ENCODE results near the gene TMEM150A.
"Not testable (repeated sequence)": the region's sequence is repeated elsewhere in the genome, so short reads cannot be mapped to it uniquely, and the experiment has no call there.

Gene TMEM150A, protein sequence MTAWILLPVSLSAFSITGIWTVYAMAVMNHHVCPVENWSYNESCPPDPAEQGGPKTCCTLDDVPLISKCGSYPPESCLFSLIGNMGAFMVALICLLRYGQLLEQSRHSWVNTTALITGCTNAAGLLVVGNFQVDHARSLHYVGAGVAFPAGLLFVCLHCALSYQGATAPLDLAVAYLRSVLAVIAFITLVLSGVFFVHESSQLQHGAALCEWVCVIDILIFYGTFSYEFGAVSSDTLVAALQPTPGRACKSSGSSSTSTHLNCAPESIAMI

DNA sequence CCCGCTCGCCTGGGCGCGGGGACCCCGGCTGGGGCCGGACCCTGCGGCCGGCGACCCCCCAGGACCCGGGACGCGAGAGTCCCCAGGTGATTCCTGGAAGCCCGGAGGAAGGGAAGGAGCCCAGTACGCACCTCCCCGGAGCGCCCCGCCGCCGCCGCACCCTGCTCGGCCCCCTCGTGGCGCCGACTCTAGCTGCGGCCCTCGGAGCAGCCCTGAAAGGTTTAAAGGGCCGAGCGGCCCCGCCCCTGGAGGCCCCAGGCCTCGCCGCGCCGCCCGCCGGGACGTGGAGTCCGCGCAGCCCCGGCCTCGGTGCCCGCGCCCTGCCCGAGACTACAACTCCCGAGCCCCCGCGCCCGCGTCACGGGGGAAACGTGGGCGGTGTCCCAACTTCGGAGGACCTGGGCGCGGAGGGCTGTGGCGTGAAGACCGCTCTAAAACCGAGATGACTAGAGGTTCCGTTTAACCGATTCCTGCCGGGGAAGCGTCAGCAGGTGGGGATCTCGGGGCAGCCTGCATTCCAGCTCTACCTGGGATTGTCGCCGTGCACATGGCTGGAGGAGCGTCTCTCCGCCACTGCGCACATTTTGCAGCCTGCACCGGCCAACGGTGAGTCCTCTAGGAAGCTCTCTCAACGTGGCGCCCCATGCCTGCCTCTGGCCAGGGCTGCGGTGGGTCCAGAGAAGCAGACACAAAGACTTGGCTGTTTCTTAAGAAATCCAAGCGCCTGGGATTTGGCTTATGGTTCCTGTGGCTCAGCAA is at the start of gene TMEM150A:
TMEM150A (minus strand) TSS at position 223 of the 759 bp plus-strand sequence. CDS start 750 bp downstream, outside the sequence.
- peak; percentile 72 for DNase-seq

DNA sequence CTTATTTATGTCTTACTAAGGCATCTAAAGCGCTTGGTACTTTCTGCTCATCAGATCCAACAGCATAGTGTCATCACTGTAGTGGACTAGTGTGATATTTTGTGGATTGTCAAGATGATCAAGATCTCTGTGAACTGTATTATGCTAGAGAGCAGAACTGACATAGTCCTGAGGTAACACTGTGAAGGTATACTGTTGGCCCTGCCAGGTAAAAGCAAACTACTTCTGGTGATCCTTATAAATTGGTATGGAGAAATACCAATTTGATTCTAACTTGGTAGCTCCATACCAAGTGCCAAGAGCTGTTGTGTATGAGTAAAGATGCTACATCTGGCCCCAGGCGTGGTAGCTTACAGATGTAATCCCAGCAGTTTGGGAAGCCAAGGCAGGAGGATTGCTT is 49.6 kb upstream of the TMEM150A start:
- no peak for DNase-seq

DNA sequence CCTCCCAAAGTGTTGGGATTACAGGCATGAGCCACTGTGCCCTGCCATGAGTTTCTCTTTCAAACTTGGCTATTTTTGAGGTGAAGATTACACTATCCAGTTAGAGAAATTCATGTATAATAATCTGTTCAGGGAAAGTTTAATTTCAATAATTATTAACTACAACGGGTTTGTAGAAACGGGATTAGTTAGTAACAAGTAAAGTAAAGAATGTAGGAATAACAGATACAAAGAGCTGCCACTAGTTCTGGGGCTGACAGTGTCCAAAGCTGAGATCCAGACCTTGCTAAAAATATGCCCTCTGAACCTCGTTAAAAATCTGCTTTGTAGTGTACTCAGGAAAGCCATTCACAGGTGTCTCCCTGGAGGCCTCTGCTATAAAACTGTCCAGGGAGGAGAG is 48.6 kb upstream of the TMEM150A start:
- DNase-seq, result no peak

DNA sequence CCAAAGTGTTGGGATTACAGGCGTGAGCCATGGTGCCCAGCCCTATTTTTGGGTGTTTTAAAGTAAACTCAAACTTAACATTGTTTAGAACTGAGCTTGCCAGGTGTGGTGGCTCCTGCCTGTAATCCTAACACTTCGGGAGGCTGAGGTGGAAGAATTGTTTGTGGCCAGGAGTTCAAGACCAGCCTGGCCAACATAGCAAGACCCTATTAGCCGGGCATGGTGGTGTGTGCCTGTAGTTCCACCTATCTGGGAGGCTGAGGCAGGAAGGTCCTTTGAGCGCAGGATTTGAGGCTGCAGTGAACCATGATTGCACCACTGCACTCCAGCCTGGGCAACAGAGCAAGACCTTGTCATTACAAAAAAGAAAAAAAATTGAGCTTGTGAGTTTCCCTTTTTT is 48.0 kb upstream of the TMEM150A start:
- DNase-seq, result no peak

DNA sequence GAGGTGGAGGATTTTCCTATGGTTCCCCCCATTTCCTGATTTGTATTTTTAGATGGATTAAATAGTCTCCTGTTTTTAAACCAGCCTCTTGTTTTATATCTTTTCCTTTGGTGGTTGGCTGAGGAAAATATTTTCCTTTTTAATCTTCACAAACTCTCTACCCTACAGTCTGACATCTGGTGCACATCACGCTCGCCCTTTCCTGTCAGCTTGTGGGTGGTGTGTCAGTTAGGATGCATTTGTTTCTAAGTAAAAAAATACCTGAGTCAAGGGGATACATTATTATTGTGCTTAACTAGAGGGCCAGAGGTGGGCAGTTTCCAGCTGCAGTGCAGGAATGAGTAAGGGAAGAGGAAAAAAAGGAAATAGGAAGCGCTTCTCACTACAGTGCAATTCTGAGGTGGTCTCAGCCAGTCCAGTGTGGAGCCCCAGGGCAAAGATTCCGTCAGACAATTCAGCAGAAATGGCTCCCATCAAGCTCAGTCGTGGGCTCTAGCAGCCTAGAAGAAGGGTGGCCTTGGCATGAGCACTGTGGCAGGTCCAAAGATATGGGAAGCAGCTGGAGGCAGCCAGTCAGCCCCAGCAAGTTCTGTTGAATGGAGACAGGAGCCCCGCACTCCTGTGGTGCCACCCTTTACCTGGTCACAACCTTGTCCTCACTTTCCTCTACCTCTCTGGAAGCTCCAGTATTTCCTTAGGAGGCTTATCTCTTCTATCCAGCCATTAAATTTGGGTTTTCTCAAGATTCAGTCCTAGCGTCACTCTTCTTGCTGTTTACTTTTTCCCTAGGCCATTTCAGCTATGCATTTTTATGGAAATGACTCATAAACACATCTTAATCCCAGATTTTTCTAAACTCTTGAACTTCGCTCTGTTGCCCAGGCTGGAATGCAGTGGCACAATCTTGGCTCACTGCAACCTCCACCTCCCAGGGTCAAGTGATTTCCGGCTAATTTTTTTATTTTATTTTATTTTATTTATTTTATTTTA is 47.0 kb upstream of the TMEM150A start:
- DNase-seq, result no peak

DNA sequence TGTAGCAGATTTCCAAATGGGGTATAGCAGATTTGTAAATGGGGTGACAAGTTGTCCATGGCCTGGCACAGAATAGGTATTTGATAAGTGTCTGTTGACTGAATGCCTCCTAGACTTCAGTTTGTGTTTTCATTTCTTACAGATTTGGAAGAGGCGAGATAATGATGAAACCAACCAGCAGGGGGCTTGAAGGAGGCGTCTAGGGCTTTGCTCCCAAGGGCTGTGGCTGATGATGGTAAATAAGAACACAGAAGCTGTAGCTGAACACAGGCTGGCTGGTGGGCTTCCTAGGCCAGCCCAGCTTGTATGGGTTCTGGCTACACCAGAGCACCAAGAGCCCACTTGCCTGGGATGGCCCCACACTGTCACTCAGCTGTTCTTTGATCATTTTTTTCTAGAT is 46.1 kb upstream of the TMEM150A start:
- no peak for DNase-seq

DNA sequence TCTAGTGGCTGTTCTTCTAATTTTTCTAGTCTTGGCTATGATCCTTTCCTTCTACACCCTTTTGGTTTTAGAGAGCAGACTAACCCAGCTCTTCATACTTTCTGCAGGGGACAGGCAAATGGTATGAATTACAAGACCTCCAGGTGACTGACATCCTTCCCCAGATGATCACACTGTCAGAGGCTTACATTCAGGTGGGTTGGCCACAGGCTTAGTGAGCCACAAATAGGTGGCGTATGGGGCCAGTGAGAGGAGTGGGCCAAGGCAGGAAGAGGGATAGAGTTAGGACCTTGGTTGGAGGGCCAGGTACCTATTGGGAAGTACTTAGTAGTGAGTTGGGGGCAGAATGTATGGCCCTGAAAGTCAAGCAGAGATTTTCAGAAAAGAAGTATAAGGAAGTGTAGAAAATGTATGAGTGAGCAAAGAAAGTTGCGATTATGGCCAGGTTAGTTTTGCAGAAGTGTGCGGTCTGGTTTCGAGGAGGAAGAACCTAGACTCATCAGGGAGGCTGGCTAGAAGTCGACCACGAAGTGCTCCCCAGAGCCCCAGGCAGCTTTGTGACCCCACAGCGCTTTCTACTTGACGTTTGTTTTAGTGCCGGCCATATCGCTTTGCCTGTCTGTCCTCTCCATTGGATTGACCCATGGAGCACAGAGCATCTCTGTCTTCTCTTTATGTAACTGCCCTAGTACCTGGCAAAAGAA is 45.5 kb upstream of the TMEM150A start:
- DNase-seq, result no peak

DNA sequence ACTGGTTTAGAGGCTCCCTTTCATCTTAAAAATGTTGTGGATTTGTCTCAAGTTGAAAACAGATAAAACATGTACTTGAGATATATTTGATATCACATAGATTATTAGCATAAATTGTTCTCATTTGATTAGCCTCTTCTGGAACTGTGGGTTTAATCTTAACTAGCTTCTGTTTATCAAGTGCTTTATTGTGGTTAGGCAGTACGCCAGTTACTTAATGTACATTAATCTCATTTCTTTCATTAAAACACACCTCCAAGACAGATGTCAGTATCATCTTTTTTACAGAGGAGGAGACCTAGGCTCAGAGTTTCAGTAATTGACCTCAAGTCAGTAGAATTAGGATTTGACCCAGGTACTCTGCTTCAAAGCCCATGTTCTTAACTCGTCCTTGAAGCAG is 43.7 kb upstream of the TMEM150A start:
- no peak for DNase-seq

DNA sequence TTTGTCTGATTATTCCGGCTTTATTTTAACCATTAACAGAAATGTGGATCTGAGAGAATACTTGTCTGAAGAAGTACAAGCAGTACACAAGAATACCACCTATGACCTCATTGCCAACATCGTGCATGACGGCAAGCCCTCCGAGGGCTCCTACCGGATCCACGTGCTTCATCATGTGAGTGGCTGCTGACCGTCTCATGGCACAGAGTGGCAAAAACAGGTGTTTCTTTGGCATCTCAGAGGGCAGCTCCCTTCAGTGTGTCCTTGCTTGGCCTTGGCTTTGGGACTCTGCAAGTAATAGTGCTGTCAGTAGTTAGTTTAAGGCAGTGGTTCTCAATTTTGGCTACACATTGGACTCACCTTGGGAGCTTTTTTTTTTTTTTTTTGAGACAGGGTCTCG is 42.4 kb upstream of the TMEM150A start:
- no peak for DNase-seq

DNA sequence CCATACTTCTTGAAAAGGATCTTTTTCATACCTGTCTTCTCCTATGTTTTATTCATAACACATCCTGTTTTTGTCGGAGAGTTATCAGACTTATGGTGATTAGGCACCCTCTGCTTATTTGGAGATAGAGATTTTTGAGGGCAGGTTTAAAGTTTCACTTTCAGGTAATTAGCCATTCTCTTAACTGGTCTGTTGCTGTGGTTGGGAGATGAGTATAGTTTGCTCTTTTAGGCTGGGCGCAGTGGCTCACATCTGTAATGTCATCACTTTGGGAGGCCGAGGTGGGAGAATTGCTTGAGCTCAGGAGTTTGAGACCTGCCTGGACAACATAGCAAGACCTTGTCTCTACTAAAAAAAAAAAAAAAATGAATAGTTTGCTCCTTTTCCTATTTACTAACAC is 40.2 kb upstream of the TMEM150A start:
- no peak for DNase-seq

DNA sequence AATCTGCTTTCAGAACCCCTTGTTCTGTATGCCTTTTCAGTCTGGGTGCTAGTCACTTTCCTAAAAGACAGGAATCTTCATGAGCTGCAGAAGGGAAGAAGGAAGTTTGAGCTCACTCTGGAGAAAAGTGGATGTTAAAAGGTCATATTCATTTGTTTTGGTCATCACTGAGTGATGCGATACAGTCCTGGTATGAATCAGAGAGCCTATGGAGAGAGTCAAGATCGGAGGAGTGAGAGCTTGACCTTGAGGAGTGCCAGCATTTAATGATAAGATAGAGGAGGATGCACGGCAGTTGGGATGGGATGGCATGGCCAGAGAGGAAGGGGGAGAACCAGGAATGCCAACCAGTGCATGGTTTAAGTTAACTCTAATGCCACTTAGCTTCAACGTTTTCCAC is 33.1 kb upstream of the TMEM150A start:
- DNase-seq, result no peak

DNA sequence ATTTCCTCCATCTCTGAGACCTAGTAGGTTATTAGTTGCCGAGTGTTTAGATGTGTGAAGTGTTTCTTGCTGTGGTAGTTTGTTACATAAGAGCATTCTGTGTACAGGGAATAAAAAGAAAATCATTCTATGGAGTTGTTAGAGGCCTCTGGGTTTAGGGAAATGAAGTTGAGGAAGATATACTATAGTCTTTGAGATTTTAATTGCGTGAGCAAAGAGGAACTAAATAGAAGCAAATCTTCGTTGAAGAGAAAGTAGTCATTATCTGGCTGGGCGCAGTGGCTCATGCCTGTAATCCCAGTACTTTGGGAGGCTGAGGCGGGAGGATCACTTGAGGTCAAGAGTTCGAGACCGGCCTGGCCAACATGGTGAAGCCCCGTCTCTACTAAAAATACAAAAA is 32.5 kb upstream of the TMEM150A start:
- DNase-seq, result no peak

DNA sequence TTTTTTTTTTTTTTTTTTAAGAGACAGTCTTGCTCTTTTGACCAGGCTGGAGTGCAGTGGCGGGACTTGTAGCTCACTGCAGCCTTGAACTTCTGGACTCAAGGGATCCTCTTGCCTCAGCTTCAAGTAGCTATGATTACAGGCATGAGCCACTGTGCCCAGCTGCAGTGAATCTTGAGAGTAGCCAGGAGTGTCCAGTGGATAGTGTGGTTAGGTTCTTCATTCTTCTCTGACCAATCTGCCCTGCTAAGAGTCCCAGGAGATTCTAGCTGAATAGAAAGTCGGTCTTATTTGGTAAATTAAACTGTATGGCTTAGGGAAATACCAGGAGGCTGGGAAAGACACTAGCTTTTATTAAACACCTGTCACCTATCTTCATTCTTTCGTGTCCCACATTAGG is 28.8 kb upstream of the TMEM150A start:
- DNase-seq, result no peak

DNA sequence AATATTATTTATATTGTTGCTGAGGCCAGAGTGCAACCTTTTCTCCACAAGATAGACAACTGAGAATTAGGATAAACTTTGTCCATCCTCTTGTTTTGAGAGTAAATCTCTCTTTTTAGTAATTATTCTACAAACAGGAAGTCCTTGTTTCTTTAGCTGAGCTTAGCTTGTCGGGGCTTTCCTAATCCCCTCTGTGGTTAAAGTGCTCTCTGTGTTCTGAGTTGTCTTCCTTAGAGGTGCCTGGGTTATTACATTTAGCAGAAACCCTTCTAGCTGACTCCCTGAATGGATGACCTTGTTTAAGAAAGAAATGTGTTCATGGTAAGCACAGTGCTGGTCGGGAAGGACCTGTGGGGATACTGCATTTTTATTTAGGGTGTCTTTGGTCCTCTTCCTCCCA is 26.2 kb upstream of the TMEM150A start:
- no peak for DNase-seq

DNA sequence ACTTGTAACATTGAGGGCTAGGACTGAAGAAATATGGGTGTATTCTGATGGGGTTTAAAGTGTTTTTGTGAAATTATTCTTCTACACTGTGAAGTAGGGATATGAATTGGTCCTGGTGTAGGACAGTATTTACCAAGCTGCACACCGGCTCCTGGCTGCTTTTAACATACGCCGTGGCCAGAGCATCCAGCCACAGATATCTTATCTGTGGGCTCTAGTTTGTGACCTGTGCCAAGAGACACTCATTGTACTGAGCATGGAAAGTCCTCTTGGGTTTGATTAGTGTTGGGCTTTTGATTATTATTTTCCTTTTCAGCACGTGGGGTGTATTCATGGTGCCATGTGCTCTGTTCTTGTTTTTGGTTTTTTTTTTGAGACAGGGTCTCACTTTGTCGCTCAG is 21.5 kb upstream of the TMEM150A start:
- no peak for DNase-seq

DNA sequence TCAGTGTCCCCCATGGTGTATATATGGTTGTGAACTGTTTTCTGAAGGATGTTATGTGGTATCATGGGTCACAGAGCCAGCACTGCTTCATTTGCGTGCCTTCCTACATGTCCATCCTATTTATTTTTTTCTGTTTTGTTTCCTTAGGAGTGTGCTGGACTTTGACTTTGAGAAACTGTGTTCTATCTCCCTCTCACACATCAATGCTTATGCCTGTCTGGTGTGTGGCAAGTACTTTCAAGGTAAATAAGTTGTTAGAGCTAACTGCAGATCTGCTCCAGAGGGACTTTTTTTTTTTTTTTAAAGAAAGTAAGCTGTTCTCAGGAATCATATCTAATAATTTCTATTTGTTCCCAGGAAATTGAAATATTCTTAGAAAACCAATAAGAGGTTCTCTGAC is 18.8 kb upstream of the TMEM150A start:
- no peak for DNase-seq

DNA sequence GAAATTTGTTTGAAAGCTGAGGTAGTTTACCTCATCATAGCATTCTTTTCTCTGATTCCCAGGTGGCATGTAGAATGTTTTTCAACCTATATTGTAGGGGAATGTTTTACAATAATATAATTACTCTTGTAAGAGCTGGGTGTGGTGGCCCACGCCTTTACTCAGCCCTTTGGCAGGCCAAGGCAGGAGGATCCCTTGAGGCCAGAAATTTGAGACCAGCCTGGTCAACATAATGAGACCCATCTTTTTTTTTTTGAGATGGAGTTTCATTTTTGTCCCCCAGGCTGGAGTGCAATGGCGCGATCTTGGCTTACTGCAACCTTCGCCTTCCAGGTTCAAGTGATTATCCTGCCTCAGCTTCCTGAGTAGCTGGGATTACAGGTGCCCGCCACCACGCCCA is 17.1 kb upstream of the TMEM150A start:
- DNase-seq, result no peak

DNA sequence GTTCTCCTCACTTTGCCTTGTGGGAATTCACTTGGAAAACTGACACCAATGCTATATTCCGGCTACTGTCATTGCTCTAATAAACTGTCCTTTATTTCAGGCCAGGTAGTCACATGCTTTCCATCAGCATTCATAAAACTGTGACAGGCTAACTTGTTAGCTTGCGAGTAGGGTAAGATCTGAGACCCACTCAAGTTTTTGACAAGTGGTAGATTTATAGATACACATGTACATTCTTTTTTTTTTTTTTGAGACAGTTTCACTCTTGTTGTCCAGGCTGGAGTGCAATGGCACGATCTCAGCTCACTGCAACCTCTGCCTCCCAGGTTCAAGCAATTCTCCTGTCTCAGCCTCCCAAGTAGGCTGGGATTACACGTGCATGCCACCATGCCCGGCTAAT is 15.2 kb upstream of the TMEM150A start:
- DNase-seq, result not testable (repeated sequence)

DNA sequence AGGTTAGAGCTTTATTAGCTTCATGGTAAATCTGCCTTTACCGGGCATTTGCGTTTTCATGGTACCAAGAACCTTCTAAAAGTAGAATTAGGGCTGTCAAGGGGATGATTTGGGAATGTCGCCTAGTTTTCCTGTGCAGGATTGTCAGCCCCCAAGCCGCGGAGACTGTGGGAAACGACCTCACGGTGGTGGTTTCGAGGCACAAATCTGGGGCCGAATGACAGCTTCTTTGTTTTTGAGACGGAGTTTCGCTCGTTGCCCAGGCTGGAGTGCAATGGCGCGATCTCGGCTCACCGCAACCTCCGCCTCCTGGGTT is 12.9 kb upstream of the TMEM150A start:
- no peak for DNase-seq

DNA sequence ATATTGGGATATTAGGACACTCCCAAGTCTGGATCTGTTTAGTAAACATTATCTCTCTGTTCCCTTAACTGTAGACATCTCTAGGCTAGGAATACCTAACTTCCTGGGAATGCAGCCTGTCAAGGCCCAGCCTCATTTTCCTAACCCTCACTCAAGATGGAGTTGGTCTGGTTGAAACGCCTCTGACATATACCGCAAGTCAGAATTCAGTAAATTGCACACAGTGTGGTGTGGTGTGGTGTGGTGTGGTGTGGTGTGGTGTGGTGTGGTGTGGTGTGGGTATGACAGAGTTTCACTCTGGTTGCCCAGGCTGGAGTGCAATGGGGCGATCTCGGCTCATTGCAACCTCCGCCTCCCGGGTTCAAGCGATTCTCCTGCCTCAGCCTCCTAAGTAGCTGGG is 12.3 kb upstream of the TMEM150A start:
- not testable (repeated sequence) for DNase-seq

DNA sequence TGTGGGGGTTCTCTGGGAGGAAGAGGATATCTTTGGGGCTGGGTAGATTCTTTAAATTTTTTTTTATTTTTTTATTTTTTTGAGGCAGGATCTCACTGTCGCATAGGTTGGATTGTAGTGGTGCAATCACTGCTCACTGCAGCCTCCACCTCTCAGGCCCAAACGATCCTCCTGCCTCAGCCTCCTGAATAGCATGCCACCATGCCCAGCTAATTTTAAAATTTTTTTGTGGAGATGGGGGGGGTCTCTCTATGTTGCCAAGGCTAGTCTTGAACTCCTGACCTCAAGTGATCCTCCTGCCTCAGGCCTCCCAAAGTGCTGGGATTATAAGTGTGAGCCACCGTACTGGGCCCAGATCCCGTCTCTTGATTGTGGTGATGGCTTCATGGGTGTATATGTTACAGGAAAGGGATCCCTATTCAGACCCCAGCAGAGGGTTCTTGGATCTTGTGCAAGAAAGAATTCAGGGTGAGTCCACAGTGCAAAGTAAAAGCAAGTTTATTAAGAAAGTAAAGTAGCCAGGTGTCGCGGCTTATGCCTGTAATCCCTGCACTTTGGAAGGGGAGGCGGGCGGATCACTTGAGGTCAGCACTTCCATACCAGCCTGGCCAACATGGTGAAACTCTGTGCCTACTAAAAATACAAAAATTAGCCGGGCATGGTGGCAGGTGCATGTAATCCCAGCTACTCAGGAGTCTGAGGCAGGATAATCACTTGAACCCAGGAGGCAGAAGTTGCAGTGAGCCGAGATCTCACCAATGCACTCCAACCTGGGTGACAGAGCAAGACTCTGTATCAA is 11.4 kb upstream of the TMEM150A start:
- no peak for DNase-seq

Measured in NCI-H1092 (cell line).